GM12892 (cell line): Measurements from ENCODE around the gene SET.

Experiments used
- POLR2A ChIP-seq: IDR thresholded peaks from 2 replicates; pipeline ENCODE4 v1.6.1; 2011; ENCODE audit warnings: low read depth, low read length, control low read depth
- TAF1 ChIP-seq: IDR thresholded peaks from 2 replicates; pipeline ENCODE4 v1.6.1; 2011; ENCODE audit warnings: low read depth, mild to moderate bottlenecking, control low read depth, low read length, borderline replicate concordance

GRCh38 chr9:128687453-128687852 lies 1.6 kb upstream of the SET start:
- TF ChIP-seq POLR2A (no peak), TAF1 (no peak)
